ENCODE data around the gene OSBPL10. TPM values are rescaled to one million over a fixed set of nuclear protein-coding genes. Genes with fewer than 3 reads are reported as not detected.
"Not testable (repeated sequence)": the region's sequence is repeated elsewhere in the genome, so short reads cannot be mapped to it uniquely, and the experiment has no call there.

The OSBPL10 gene
- total and polyA plus RNA-seq, 3 donors from 2014 or later = 113 to 175 (median 160) TPM

- no peak overlapping the region for H3K27ac ChIP-seq
- TF ChIP-seq CTCF (IDR thresholded peaks at IDR 0.05) = no peak
- no peak for TF ChIP-seq POLR2A (IDR thresholded peaks at IDR 0.05)
- no peaks in the 10 kb centered on the region for H3K4me1 ChIP-seq
- intact Hi-C loops (cut with DNase I; ENCODE audit: low total_unique reads) = no loop called here
- 100% methylated on average over 1 of the region's 1 CpG for WGBS, 2 donors
- H3K9me3 ChIP-seq = no peaks in the 10 kb centered on the region
- no peak overlapping the region for H3K4me3 ChIP-seq
- no peaks in the 10 kb centered on the region for H3K27me3 ChIP-seq
- no peak for DNase-seq
- H3K36me3 ChIP-seq (ENCODE audit: low read depth, missing control alignments) = no peaks in the 10 kb centered on the region
Observed at GRCh38 chr3:31785734-31786133, 195.3 kb downstream of the OSBPL10 start.

GRCh38 chr3:31785286-31785685 lies 195.8 kb downstream of the OSBPL10 start:
- no peaks in the 10 kb centered on the region for H3K4me1 ChIP-seq
- no peak for DNase-seq
- TF ChIP-seq POLR2A (IDR thresholded peaks at IDR 0.05) (no peak), CTCF (IDR thresholded peaks at IDR 0.05) (no peak)
- H3K27me3 ChIP-seq = no peaks in the 10 kb centered on the region
- H3K36me3 ChIP-seq (ENCODE audit: low read depth, missing control alignments) = no peaks in the 10 kb centered on the region
- H3K4me3 ChIP-seq = no peak overlapping the region
- H3K9me3 ChIP-seq = no peaks in the 10 kb centered on the region
- intact Hi-C loops (cut with DNase I; ENCODE audit: low total_unique reads) = no loop called here
- H3K27ac ChIP-seq = no peak overlapping the region
- WGBS, 2 donors = 71 to 75% methylated on average over 7 of the region's 7 CpGs

GRCh38 chr3:31783851-31784250 lies 197.2 kb downstream of the OSBPL10 start:
- intact Hi-C loops (cut with DNase I; ENCODE audit: low total_unique reads); H3K9me3 ChIP-seq; H3K36me3 ChIP-seq (ENCODE audit: low read depth, missing control alignments); H3K4me3 ChIP-seq; DNase-seq; H3K27me3 ChIP-seq; H3K27ac ChIP-seq; H3K4me1 ChIP-seq: not testable (repeated sequence)
- 92 to 95% methylated on average over 2 of the region's 2 CpGs for WGBS, 2 donors

- DNase-seq; H3K27me3 ChIP-seq; H3K36me3 ChIP-seq (ENCODE audit: low read depth, missing control alignments); H3K4me1 ChIP-seq; H3K27ac ChIP-seq; H3K4me3 ChIP-seq; H3K9me3 ChIP-seq; intact Hi-C loops (cut with DNase I; ENCODE audit: low total_unique reads): not testable (repeated sequence)
- 89 to 93% methylated on average over 1 of the region's 1 CpG for WGBS, 2 donors
Observed at GRCh38 chr3:31782306-31782705, 198.8 kb downstream of the OSBPL10 start.

GRCh38 chr3:31779514-31779913 lies 201.5 kb downstream of the OSBPL10 start:
- TF ChIP-seq CTCF (IDR thresholded peaks at IDR 0.05) = no peak
- no peak for TF ChIP-seq POLR2A (IDR thresholded peaks at IDR 0.05)
- no peaks in the 10 kb centered on the region for H3K36me3 ChIP-seq (ENCODE audit: low read depth, missing control alignments)
- no peaks in the 10 kb centered on the region for H3K27me3 ChIP-seq
- no peak for DNase-seq
- H3K9me3 ChIP-seq = no peaks in the 10 kb centered on the region
- H3K4me1 ChIP-seq = no peaks in the 10 kb centered on the region
- H3K27ac ChIP-seq = no peak overlapping the region
- intact Hi-C loops (cut with DNase I; ENCODE audit: low total_unique reads) = no loop called here
- H3K4me3 ChIP-seq = no peak overlapping the region
- WGBS, 2 donors = 33 to 54% methylated on average over 1 of the region's 1 CpG

- DNase-seq = no peak
- Histone ChIP-seq H3K27ac (no peak overlapping the region), H3K36me3 (ENCODE audit: low read depth, missing control alignments) (no peaks in the 10 kb centered on the region), H3K4me3 (no peak overlapping the region), H3K9me3 (no peaks in the 10 kb centered on the region), H3K4me1 (no peaks in the 10 kb centered on the region), H3K27me3 (no peaks in the 10 kb centered on the region)
- intact Hi-C loops (cut with DNase I; ENCODE audit: low total_unique reads) = no loop called here
- TF ChIP-seq POLR2A (IDR thresholded peaks at IDR 0.05) = no peak
- TF ChIP-seq CTCF (IDR thresholded peaks at IDR 0.05) = no peak
Observed at GRCh38 chr3:31777887-31778286, 203.2 kb downstream of the OSBPL10 start.
